HG03064 (cell line): ENCODE results near the gene SCN4A.

ENCODE experiments used
- ATAC-seq: cut with Tn5 transposase; IDR thresholded peaks from one replicate; pipeline ENCODE4 v1.9.1; 2021; ENCODE audit warnings: low read depth; ENCODE audit not compliant: unreplicated experiment

Gene SCN4A

GRCh38 chr17:64002658-64003525 is 30.2 kb upstream of the SCN4A start:
- ATAC-seq, result no peak

GRCh38 chr17:64001763-64002529 is 29.2 kb upstream of the SCN4A start:
- ATAC-seq, result no peak

- no peak for ATAC-seq
Observed at GRCh38 chr17:64001091-64001579, 28.4 kb upstream of the SCN4A start.

- no peak for ATAC-seq
Observed at GRCh38 chr17:63999680-64000531, 27.2 kb upstream of the SCN4A start.

GRCh38 chr17:63998721-63999679 is 26.3 kb upstream of the SCN4A start:
- ATAC-seq, result no peak

GRCh38 chr17:63998050-63998720 is 25.5 kb upstream of the SCN4A start, which contains the start of gene PRR29:
TSS of gene PRR29 (plus strand) at chr17:63998351. CDS start at chr17:63998365, 14 bp downstream.
- ATAC-seq, result no peak

GRCh38 chr17:63997341-63998048 is 24.8 kb upstream of the SCN4A start:
- no peak for ATAC-seq

GRCh38 chr17:63996430-63997182 is 23.9 kb upstream of the SCN4A start:
- ATAC-seq, result no peak

GRCh38 chr17:63995626-63996025 is 22.9 kb upstream of the SCN4A start:
- no peak for ATAC-seq

- no peak for ATAC-seq
Observed at GRCh38 chr17:63993368-63993985, 20.8 kb upstream of the SCN4A start.

- ATAC-seq, result no peak
Observed at GRCh38 chr17:63991611-63992010, 18.9 kb upstream of the SCN4A start.

- ATAC-seq, result no peak
Observed at GRCh38 chr17:63989622-63990345, 17.1 kb upstream of the SCN4A start.

- no peak for ATAC-seq
Observed at GRCh38 chr17:63988741-63989621, 16.3 kb upstream of the SCN4A start.

GRCh38 chr17:63988127-63988478 is 15.4 kb upstream of the SCN4A start:
- no peak for ATAC-seq

- no peak for ATAC-seq
Observed at GRCh38 chr17:63987221-63988126, 14.8 kb upstream of the SCN4A start.
